Measurements from ENCODE around the gene TGM5.

DNA sequence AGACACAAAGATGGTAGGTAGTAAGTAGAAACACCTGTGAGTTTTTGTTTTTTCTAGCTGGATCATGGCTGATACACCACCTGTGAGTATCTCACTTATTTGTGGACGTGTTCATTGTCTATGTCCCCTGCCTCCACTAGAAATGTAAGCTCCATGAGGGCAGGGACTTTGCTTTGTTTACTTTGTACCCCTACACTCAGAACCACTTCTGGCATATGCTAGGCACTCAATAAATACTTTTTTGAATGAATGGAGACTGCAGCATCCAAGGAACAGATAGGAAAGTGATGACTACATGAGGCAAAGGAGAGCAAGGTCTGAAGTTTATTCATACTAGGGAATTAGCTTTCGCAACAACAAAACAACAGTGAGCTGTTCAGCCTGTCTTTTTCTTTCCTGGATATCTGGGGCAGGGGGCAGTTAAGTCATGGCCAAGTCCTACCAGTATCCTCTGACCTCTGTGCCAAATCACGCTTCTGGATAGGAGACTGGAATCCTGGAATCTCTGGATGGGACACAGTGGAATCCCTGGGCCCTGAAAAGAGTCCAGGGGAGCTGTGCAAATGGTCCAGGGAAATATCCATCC lies 34.3 kb downstream of the TGM5 start:
- TF ChIP-seq, protein P1, sequence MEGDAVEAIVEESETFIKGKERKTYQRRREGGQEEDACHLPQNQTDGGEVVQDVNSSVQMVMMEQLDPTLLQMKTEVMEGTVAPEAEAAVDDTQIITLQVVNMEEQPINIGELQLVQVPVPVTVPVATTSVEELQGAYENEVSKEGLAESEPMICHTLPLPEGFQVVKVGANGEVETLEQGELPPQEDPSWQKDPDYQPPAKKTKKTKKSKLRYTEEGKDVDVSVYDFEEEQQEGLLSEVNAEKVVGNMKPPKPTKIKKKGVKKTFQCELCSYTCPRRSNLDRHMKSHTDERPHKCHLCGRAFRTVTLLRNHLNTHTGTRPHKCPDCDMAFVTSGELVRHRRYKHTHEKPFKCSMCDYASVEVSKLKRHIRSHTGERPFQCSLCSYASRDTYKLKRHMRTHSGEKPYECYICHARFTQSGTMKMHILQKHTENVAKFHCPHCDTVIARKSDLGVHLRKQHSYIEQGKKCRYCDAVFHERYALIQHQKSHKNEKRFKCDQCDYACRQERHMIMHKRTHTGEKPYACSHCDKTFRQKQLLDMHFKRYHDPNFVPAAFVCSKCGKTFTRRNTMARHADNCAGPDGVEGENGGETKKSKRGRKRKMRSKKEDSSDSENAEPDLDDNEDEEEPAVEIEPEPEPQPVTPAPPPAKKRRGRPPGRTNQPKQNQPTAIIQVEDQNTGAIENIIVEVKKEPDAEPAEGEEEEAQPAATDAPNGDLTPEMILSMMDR (IDR thresholded peaks at IDR 0.05), result no peak
- TF ChIP-seq EP300 (IDR thresholded peaks at IDR 0.05), result no peak
- TF ChIP-seq POLR2A (IDR thresholded peaks at IDR 0.05), result no peak
- TF ChIP-seq POLR2AphosphoS5 (IDR thresholded peaks at IDR 0.05), result no peak

All from stomach (tissue), 4 donors.